ENCODE measurements around the gene FUT7. TPM values are rescaled to one million over a fixed set of nuclear protein-coding genes. Genes with fewer than 3 reads are reported as not detected.

The FUT7 gene
- total and polyA plus RNA-seq, 2 of the 8 experiments (the other 6 are each of a cell fraction or from before 2014, with no cell fraction given): not detected

- Histone ChIP-seq H3K23ac (ENCODE audit: insufficient read length) (no peak overlapping the region), H3K9ac (replicated peaks in 1 of 4; ENCODE audit: extremely low read depth in 1 of 4, low read depth in 3 of 4, low read length in 3 of 4) (no peak overlapping the region), H2BK120ac (replicated peaks; ENCODE audit: low read depth, low read length) (no peak overlapping the region), H3K56ac (replicated peaks; ENCODE audit: insufficient read length, low read depth, low read length) (no peak overlapping the region), H3K4ac (replicated peaks; ENCODE audit: insufficient read length, low read depth, low read length) (no peak overlapping the region), H4K20me1 (replicated peaks in 1 of 2; ENCODE audit: control insufficient read depth in 1 of 2, insufficient read depth in 2 of 2, low read length in 2 of 2) (no peaks in the 10 kb centered on the region), H2BK20ac (ENCODE audit: low read length) (no peak overlapping the region), H3K4me1 (replicated peaks in 1 of 4; ENCODE audit: control insufficient read depth in 3 of 4, insufficient read depth in 4 of 4, low read length in 3 of 4) (peaks cover 0 to 4% (median under 1%) of the 10 kb centered on the region in 4 experiments; a peak in 2 of 7 replicates), H3K27me3 (replicated peaks in 1 of 4; ENCODE audit: control insufficient read depth in 3 of 4, extremely low read depth in 1 of 4, insufficient read depth in 3 of 4, low read length in 3 of 4) (no peaks in the 10 kb centered on the region), H3K27ac (ENCODE audit: low read depth, low read length) (no peak overlapping the region), H3K36me3 (ENCODE audit: control insufficient read depth in 2 of 4, insufficient read depth in 4 of 4, low read length in 3 of 4) (no peaks in the 10 kb centered on the region), H3K4me3 (ENCODE audit: extremely low read depth in 1 of 4, insufficient read depth in 2 of 4, low read depth in 3 of 4, low read length in 4 of 4) (no peak overlapping the region), H3K79me1 (ENCODE audit: low read depth, low read length) (no peaks in the 10 kb centered on the region), H4K8ac (ENCODE audit: extremely low read depth, insufficient read depth, low read length) (no peak overlapping the region), H4K91ac (replicated peaks; ENCODE audit: insufficient read length, low read length) (no peak overlapping the region), H3K18ac (ENCODE audit: extremely low read depth, low read length) (no peak overlapping the region), H2AK5ac (ENCODE audit: low read depth, low read length) (no peak overlapping the region), H2BK5ac (ENCODE audit: low read depth, low read length) (no peak overlapping the region; the same call in 1 of the 2 replicates), H4K5ac (ENCODE audit: insufficient read length, low read depth, low read length) (no peak overlapping the region), H2AFZ (ENCODE audit: low read length) (no peak overlapping the region), H3K4me2 (ENCODE audit: insufficient read depth in 1 of 2, low read depth in 2 of 2, low read length in 2 of 2) (no peak overlapping the region), H2BK12ac (ENCODE audit: low read depth, low read length) (no peak overlapping the region), H3K23me2 (ENCODE audit: low read depth, low read length) (no peaks in the 10 kb centered on the region; the same call in 1 of the 2 replicates), H3K9me3 (ENCODE audit: insufficient read depth in 2 of 2, low read depth in 1 of 2, low read length in 1 of 2) (peaks cover 0 to 10% of the 10 kb centered on the region in 2 experiments; a peak in 1 of 4 replicates), H2BK15ac (ENCODE audit: low read length) (no peak overlapping the region), H3K79me2 (ENCODE audit: control insufficient read depth in 1 of 2, insufficient read depth in 2 of 2, low read length in 2 of 2) (no peaks in the 10 kb centered on the region), H3K14ac (ENCODE audit: insufficient read length) (no peak overlapping the region)
- no peak for FAIRE-seq
- TF ChIP-seq SUZ12 (IDR thresholded peaks at IDR 0.05; ENCODE audit: low read length) (no peak), SIX5 (IDR thresholded peaks at IDR 0.05; ENCODE audit: low read depth, low read length) (no peak), KDM1A (IDR thresholded peaks at IDR 0.05; ENCODE audit: borderline replicate concordance, low read length) (no peak), KDM4A (IDR thresholded peaks at IDR 0.05; ENCODE audit: low read depth, low read length, severe bottlenecking) (no peak), RBBP5 (IDR thresholded peaks at IDR 0.05; ENCODE audit: borderline replicate concordance, low read depth, low read length) (no peak), TAF1 (IDR thresholded peaks at IDR 0.05; ENCODE audit: low read depth, low read length) (no peak)
- TF ChIP-seq, protein P1, sequence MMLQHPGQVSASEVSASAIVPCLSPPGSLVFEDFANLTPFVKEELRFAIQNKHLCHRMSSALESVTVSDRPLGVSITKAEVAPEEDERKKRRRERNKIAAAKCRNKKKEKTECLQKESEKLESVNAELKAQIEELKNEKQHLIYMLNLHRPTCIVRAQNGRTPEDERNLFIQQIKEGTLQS (IDR thresholded peaks at IDR 0.05; ENCODE audit: insufficient read depth, low read depth, low read length): no peak
- TF ChIP-seq, protein P2, sequence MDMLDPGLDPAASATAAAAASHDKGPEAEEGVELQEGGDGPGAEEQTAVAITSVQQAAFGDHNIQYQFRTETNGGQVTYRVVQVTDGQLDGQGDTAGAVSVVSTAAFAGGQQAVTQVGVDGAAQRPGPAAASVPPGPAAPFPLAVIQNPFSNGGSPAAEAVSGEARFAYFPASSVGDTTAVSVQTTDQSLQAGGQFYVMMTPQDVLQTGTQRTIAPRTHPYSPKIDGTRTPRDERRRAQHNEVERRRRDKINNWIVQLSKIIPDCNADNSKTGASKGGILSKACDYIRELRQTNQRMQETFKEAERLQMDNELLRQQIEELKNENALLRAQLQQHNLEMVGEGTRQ (IDR thresholded peaks at IDR 0.05; ENCODE audit: low read length): no peak
- 86% methylated on average over 4 of the region's 18 CpGs; no CpG with 5 or more reads in 1 of the 2 experiments for WGBS, 2 experiments (ENCODE audit: extremely low coverage in 1 of 2, insufficient coverage in 1 of 2, insufficient read length in 1 of 2, insufficient replicate concordance in 2 of 2, low coverage in 1 of 2, low lambda C conversion rate in 2 of 2, missing lambda C conversion rate in 1 of 2)
- no peak for DNase-seq (ENCODE audit: low read depth in 1 of 2, low spot score in 2 of 2)
- CTCF ChIA-PET (ENCODE audit: partially characterized antibody): interaction anchor here (0.6 to 2.5 kb wide), 4 partner anchors 18 to 344 kb away, joined by 3 to 12 read pairs (median 9); no protein-coding TSS in a partner anchor
- POLR2A ChIA-PET (ENCODE audit: partially characterized antibody): no interaction called here
Measured at GRCh38 chr9:137009217-137009616, 22.7 kb downstream of the FUT7 start.
